HG02943 (cell line): ENCODE results near the gene CNIH4.
"Not testable (repeated sequence)": the region's sequence is repeated elsewhere in the genome, so short reads cannot be mapped to it uniquely, and the experiment has no call there.

Experiments
- ATAC-seq: cut with Tn5 transposase; IDR thresholded peaks from one replicate; pipeline ENCODE4 v1.9.1; 2021; ENCODE audit warnings: mild to moderate bottlenecking, low read depth, moderate library complexity; ENCODE audit not compliant: unreplicated experiment

CNIH4 gene

DNA sequence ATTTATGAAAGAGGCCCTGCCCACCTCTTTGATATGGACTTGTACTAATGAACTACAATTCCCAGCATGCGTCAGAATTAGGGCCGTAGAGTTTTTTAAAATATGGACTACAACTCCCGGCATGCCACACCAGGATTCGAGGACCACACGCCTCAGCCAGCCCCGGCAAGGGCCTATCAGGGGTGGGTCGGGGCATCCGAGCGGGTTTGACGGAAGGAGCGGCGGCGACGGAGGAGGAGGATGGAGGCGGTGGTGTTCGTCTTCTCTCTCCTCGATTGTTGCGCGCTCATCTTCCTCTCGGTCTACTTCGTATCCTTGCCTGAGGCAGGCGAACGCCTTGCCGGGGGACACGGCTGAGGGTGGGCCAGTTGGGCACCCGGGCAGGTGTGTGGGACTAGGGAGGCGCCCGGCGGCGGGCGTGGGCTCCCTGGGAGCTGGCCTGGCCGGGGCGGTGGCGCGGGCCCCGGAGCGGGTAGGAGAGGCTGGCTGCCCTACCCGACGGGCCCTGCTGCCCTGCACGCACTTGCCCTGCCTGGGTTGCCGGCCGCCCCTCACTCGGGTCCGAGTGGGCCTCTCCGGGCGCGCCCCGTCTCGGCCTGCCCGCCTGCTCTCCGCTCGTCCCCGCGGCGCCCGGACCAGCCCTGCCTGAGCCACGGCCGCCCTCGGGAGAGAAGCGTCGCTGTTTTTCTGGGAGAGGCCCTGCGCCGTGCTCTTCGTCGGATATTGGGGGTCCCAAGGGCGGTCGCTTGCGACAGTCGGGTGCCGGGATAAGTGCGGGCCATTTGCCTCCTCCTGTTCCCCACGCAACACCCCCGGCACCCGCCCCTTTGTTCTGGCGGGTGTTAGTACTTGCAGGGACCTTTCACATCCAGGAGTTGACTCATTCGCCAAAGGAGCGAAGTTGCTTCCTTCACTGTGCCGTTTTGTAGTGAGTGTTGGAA, at the start of gene CNIH4:
Gene CNIH4, plus strand, starts transcription at position 195 of the 941 bp plus-strand sequence. Its CDS starts 46 bp downstream, at position 241.
- ATAC-seq = peak; percentile 98

DNA sequence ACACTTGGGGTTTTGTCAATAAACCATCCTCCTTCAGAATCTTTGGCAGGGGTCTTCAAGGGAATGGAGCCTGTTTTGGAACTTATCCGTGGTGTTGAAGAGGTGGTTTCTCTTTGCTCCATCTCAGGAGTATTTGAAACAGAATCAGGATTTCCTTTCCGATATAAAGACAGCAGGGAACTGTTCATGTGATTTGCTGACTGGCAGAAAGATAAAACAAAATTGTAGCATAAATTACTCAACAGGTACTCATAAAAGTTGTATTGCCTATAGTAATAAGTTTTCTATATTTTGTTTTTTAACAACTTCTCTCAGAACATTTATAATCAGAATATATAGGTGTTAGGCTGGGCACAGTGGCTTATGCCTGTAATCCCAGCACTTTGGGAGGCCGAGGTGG, 48.6 kb upstream of the CNIH4 start:
- no peak for ATAC-seq

DNA sequence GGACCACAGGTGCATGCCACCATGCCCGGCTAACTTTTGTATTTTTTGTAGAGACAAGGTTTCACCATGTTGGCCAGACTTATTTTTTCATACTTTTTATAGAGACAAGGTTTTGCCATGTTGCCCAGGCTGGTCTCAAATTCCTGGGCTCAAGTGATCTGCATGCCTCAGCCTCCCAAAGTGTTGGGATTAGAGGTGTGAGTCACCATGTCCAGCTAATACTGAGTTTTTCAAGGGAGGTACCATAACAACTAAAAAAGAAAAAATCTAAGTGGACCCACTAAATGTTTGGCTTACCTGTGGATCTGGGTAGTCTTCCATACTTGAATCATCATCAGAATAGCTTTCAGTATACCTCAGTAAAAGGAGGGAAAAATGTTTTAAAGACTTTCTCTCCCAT, 45.2 kb upstream of the CNIH4 start:
- not testable (repeated sequence) for ATAC-seq

DNA sequence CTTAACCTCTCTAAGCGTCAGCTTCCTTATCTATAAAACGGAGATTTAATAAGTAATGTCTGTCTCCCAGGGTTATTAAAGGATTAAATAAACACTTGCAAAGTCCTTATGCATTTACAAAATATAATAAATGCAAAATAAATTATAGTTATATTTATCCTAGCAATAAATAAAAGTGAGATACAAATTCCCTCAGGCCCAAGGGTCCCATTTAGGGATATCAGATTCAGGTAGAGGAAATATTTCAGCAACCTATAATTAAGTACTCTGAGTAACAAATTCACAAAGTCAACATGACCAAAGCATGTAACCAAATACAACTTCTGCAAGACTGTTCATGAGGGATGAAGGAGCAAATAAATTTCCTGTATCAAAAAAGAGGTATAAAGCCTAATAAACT, 44.7 kb upstream of the CNIH4 start:
- no peak for ATAC-seq

DNA sequence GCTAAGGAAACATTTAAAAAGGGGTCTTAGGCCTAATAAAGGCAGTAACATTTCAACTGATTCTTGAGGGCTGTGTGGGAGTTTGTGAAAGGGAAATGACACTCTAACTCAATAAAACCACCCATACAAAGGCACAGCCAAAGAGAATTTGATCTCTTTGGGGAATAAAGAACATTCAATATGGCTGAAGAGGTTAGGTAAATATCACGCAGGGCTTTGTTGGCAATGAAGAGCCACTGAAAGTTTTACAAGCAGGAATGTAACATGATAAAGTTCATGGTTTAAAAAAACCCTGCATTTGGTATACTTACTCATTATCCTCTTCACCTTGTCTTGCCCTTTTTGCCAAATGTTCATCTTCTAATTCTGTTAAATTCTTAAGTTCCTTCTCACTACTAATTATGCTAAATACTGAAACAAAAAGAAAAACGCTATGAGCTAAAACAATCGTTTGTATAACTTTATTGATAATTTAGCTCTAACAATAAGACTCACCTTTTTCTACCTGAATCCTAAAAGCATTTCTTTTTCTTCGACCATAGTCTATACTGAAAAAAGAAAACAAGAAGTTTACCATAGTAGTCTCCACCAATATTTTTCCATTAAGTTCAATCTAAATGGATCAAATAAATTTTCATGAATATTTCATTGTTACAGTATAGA, 39.2 kb upstream of the CNIH4 start:
- ATAC-seq = no peak

DNA sequence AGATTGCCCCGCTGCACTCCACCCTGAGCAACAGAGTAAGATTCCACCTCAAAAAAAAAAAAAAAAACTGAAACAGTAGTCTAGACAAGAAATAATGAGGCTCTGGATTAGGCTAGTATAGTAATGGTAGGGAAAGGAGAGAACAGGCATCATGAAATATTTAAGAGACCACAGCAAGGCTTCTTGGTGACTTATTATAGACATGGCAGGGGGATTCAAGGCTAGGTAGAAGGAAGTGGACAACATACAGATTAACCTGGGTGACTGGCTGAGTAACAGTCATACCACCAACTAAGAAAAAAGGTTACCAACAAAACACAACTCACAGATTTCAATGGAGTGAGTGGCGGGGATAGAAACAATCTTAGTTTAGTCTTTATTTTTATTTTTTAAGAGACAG, 35.0 kb upstream of the CNIH4 start:
- no peak for ATAC-seq

DNA sequence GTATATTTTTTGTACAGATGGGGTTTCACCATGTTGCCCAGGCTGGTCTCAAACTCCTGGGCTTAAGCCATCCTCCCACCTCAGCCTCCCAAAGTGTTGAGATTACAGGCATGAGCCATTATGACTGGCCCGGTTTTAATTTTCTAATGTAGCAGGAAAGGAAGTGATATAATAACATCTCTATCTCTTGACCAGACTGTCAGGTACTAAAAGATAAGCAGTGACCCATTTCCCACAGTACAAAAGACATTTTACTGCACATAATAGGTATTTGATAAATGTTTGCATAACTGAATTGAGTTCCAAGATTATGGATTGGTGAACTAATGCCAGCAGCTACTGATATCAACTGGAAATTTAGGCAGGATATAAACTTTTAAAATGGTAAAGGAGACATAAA, 30.7 kb upstream of the CNIH4 start:
- no peak for ATAC-seq

DNA sequence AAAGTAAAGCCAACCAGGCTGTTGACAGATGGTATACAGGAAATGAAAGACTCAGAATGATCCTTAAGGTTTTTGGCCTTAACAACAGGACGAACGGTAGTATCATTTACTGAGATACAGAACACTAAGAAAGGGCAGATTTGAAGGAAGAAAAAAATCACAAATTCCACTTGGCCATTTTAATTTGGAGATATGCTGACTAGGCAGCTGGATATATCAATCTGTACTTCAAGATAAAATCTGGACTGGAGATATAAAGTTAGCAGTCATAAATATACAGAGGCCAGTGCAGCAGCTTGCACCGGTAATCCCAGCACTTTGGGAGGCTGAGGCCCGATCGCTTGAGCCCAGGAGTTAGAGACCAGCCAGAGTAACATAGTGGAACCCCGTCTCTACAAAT, 28.0 kb upstream of the CNIH4 start:
- ATAC-seq = no peak

DNA sequence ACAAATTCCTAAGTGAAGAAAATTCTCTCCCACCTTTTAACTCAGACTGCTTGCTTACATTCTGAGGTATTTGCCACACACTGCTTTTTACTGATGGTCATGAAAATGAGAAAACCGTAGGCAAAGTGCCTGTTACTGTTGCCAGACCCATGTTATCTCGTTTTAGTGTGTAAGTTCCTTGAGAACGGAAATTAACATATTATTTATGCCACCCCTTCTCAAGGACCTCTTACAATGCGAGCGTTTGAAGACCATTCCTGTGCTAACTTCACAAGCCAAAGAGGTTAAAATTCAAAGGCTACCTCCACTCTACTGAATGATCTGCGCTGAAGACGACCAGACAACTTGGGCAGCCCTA, 27.2 kb upstream of the CNIH4 start:
- no peak for ATAC-seq

DNA sequence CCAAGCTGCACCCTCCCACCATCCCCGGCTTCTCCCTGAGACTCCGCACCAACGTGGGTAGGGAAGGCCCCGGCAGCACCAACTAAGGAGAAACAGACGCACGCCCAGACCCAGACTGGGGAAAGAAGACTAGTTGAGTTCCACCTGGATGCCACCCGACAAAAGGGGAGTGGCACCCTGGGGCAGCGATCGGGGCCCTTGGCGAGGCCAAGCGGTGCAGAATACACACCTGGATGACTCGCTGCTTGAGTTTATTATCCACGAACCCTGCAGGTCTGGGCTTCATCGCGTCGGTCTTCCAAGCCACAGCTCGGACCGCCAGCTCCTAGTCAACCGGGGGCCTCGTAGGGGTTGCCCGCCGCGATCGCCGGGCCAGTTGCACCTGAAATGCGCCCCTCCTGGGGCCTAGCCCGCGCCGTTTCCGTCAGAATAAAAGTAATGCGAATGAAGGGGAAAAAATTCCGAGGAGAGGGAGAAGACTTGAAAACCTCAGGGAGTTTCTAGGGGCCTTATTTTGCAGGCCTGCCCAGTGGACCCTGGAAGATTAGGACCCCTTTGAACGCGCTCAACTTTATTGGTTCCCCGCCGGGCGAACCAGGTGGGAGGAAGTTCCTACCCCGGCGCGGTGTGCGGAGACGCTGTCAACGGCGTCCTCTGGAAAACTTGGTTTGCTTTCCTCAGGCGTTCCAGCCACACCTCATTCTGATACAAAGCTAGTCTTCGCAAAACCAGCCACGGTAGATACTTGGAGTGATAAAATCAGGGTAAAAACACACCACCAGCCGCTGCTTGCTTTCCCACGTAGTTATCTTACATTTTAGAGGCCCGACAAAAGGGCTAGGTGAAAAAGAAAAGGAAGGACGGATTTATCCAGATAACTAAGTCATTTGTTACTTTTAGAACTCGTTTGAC, 26.6 kb upstream of the CNIH4 start, which contains the start of gene NVL:
Gene NVL, minus strand, starts transcription at position 331 of the 912 bp plus-strand sequence. Its CDS starts 45 bp downstream, at position 286.
- peak; percentile 74 for ATAC-seq

DNA sequence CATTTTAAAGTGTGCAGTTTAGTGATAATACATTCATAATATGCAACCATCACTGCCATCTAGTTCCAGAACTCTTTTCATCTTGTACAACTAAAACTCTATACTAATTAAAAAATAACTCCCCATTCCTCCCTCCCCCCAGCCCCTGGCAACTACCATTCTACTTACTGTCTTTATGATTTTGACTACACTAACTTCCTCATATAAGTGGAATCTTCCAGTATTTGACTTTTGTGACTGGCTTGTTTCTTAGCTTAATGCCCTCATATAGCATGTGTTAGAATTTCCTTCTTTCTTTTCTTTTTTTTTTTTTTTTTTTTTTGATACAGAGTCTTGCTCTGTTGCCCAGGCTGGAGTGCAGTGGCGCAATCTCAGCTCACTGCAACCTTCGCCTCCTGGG, 25.4 kb upstream of the CNIH4 start:
- ATAC-seq = no peak

DNA sequence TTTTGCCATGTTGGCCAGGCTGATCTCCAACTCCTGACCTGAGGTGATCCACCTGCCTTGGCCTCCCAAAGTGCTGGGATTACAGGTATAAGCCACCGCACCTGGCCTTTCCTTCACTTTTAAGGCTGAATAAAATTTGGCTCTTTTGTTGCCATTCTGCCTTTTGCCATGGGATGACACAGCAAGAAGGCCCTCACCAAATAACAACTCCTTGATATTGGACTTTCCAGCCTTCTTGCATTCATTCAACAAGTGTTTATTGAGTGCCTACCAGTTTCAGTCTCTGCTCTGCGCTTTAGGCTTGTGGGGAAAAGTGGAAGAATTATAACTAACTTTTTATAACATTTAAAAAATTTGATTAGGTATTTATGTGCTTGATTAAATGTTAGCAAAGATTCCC, 24.9 kb upstream of the CNIH4 start:
- no peak for ATAC-seq

DNA sequence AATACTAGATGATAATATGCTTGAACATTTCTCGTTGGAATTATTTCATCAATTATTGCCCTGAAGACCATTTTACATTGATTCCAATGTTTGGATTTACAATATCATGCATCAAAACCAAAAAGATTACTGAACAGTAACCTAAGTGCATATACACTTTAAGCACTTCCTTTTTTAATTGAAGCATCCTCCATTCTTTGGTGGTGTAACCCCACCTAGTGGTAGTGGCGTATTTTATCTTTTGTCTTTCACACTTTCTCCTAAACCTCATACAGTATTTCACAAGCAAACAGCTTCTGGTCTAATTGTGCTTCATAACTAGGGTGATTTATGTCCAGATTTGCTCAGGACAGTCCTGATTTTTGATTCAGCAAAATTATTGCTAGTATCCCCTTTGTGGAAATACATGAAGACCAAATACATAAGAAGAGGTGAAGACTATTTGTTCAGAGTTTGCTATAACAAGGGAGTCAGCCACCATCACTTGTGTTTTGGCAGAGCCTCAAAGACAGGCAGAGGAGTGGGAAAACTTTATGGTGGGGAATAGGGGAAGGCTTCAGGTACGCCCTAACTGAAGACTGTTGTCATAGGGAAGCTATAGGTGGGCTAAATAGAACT, 23.3 kb upstream of the CNIH4 start:
- ATAC-seq = peak; percentile 45

DNA sequence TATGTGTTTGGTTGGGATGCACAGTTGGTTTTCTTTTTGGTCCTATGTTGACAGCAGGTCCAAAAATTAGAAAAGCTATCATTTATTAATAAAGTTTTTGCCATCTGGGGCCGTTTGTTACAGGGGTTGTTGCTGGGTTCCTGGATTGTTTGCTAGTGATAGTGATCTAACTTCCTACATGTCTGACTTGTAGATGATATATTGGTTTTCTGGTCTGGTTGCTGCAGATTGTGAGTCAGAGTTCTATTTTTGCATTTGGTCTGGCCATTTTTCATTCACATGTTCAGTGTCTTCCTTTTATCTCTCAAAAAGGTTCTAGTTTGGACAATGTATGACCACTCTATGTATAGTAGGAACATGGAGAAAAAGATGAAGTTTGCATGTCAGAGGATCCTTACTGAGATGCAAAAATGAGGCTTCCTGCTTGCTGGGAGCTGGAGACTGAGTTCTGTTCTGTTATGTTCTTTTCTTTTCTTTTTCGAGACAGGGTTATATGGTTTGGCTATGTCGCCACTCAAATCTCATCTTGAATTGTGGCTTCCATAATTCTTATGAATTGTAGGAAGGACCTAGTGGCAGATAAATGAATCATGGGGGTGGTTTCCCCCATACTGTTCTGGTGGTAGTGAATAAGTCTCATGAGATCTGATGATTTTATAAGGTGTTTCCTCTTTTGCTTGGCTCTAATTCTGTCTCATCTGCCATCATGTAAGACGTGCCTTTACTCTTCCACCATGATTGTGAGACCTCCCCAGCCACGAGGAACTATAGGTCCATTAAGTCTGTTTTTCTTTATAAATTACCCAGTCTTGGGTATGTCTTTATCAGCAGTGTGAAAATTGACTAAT, 22.5 kb upstream of the CNIH4 start:
- ATAC-seq = no peak

DNA sequence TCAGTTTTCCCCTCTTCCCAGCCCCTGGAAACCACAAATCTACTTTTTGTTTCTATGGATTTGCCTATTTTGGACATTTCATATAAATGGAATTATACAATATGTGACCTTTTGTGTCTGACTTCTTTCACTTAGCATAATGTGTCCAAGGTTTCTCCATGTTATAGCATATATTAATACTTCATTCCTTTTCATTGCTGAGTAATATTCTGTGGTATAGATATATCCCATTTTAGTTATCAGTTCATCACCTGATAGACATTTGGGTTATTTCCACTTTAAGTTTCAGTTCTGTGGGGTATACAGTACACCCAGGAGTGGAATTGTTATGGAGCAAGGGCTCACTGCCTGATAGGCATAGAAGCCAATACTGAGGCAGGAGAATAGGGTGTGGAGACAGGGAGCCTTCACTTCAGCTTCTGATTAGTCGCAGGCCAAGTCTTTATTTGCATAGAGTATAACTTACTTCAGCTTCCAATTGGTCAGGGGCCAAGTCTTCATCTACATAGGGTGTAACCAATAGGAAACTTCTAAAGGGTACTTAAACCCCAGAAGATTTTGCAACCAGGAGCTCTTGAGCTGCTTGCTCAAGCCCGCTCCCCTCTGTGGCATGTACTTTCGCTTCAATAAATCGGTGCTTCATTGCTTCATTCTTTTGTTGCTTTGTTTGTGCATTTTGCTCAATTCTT, 18.4 kb upstream of the CNIH4 start:
- ATAC-seq = no peak

DNA sequence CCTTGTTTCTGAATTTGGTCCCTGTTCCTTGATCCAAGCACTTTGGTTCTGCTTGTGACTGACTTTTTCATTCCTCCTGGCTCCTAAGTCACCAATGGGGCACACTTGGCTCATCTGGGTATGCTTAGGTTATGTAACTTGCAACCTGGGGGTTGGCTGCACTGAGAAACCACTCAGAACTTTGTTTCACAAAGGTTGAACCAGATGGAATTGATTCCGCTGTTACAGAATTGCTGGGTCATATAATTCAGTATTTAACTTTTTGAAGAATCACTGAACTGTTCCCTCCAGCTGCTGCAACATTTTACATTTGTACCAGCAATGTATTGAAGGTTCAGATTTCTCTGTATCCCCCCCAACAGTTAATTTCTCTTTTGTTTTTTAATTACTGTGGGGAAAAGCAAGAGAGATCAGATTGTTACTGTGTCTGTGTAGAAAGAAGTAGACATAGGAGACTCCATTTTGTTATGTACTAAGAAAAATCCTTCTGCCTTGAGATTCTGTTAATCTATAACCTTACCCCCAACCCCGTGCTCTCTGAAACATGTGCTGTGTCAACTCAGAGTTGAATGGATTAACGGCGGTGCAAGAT, 17.1 kb upstream of the CNIH4 start:
- ATAC-seq = no peak

DNA sequence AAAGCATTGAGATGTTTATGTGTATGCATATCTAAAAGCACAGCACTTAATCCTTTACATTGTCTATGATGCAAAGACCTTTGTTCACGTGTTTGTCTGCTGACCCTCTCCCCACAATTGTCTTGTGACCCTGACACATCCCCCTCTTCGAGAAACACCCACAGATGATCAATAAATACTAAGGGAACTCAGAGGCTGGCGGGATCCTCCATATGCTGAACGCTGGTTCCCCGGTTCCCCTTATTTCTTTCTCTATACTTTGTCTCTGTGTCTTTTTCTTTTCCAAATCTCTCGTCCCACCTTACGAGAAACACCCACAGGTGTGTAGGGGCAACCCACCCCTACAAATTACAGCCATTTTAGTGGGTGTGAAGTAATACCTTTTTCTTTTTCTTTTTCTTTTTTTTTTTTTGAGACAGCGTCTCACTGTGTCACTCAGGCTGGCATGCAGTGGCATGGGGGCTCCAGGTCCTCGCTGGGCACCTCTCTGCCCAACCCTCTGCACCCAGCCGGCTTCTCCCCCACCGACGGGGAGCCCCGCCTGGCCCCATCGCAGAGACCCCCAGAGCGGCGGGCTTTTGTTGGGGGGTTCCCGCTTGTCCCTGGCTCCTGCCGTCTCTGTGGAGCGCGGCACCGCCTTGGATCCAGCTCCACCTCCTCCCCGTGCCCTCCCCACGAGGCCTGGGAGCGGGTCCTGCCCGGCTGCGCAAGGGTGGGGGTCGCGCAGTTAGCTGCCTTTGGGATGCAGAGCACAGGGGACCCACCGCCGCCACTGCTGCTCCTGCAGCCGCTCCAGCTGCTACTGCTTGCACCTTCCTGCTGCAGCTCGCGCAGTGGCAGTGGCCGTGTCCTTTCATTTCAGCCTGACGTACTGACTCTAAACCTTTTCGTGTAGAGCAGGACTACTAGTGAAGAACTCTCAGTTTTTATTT, 16.0 kb upstream of the CNIH4 start:
- ATAC-seq = not testable (repeated sequence)
